Head of caudate nucleus (tissue), 42 donors: ENCODE measurements around the gene ARID5B.

ENCODE experiments used
- DNase-seq, 42 donors: peaks; one replicate each; pipeline versions ENCODE4 v3.0.0 to v3.0.0-alpha.2; 2020 to 2021; ENCODE audit warnings: mixed read lengths in 7 of 42
- intact Hi-C: fragments of 100-400 bp; cut with DNase I; formaldehyde crosslinking; loops from one replicate; pipeline ENCODE4 v1.15.0; 2022

The ARID5B gene

GRCh38 chr10:61950449-61951143, 49.1 kb downstream of the ARID5B start:
- intact Hi-C loops, result no loop called here
- no peak for DNase-seq

GRCh38 chr10:61951144-61951483, 49.6 kb downstream of the ARID5B start:
- DNase-seq, result no peak
- intact Hi-C loops, result no loop called here

GRCh38 chr10:61952028-61952674, 50.7 kb downstream of the ARID5B start:
- intact Hi-C loops, result no loop called here
- DNase-seq, result no peak

GRCh38 chr10:61953183-61953582, 51.7 kb downstream of the ARID5B start:
- DNase-seq, result no peak
- intact Hi-C loops, result no loop called here

DNA sequence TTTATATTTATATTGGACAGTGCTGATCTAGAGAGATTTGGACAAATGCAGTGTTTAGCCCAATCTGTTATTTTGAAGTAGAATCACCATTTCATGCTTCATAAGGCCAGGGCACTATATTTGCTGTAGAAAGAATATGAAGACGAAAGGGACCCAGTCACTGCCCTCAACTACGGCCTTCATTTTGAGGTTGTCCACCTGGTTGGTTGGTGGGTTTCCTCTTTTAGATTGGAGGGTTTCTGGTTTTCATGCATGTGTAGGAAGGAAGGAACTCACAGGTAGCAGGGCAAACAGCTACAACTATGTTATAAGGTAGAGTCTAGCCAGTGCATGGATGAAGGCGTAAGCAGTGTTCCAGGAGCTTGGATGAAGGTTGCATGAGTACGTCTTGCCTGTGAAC, 56.3 kb downstream of the ARID5B start:
- no peak for DNase-seq
- intact Hi-C loops, result no loop called here

GRCh38 chr10:61958311-61958710, 56.8 kb downstream of the ARID5B start:
- no peak for DNase-seq
- intact Hi-C loops, result no loop called here

- no peak for DNase-seq
- intact Hi-C loops, result no loop called here
Measured at GRCh38 chr10:61958805-61959204, 57.3 kb downstream of the ARID5B start.

- no peak for DNase-seq
- intact Hi-C loops, result no loop called here
Measured at GRCh38 chr10:61959814-61960213, 58.3 kb downstream of the ARID5B start.

- intact Hi-C loops, result no loop called here
- DNase-seq, result no peak
Measured at GRCh38 chr10:61960396-61961120, 59.1 kb downstream of the ARID5B start.

DNA sequence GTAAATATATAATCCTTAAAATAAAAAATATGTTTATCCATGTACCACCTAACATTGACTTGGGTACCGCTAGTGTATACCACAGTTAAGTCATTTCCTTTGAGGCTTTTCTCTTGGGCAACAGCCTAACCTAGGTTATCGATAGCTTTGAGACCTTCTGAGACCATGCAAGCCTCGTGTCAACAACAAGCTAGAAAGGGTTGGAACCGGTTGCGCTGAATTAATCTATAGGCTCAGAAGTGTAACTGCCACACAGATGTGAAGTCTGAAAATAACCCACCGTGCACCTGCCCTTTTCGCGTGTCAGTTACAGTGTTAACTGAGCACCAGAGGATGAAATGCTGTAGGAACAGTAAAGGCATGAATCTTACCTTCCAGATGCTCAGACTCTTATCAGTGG, 59.8 kb downstream of the ARID5B start:
- DNase-seq, result no peak
- intact Hi-C loops, result no loop called here

DNA sequence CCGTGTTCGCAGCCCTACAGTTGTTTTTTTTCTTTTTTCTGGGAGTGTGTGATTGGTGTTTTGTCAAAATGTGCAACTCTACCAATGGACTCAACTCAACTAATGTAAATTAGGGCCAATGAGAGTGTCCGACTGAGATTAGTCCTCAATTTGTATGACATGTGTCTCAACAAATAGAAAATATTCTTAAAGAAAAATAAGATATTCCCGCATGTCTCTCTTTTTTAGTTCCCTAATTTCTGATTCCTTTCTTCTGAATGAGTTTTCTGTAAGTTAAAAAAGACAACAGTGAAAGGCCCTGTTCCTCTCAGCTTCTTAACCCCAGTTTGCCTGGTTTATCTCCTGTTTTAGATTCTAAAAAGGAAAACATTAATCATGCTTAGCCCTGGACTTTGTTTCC, 61.5 kb downstream of the ARID5B start:
- no peak for DNase-seq
- intact Hi-C loops, result no loop called here

DNA sequence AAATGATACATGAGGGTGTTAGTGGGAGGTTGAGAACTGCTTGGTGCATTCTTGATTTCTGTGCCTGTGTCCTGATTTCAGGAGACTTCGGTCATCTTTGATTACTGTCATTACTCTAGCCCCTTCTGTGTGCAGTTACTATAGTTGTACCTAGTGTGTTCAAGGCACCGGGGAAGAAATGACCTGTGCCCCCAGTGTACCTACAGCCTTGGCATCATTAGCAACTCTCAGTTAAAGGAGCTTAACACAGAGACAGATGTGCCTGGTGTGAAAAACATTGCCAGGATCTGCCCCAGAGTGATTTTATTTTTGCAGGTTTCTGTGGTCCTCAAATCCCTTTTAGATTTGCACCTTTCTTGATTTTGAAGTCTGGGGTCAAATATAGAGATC, 62.2 kb downstream of the ARID5B start:
- intact Hi-C loops, result no loop called here
- DNase-seq, result no peak

- no peak for DNase-seq
- intact Hi-C loops, result no loop called here
Measured at GRCh38 chr10:61964059-61964709, 62.7 kb downstream of the ARID5B start.

DNA sequence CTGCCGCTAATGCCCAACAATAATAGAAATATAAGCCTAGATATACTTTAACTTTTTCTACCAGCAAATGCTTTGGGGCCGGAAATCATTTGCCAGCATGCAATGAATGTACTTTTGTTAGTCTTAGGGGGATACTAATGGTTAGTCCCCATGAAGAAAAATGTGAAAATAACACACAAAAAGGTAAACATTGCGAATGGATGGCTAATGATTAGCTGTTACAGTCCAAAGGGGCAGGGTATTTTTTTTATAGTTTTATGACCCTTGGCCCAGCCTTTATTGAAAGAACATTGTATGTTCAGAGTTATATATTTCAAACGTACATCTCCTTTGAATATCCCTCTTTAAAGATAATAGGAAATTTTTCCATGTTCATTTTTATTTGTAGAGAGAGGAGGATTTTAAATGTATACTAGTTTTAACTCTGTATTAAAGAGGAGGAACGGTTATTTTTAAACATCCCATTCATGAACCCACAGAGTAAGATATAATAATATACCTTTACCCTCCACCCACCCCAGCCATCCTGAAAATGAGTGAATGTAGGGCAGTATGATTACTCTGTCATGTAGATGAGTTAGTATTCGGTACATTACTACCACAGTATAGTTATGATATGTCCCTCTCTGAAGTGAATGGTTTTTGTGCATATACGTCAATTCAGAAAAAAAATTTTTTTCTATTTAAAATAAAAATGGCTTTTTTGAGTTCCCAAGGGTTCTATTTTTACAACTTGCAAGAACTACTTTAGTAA, 63.6 kb downstream of the ARID5B start:
- intact Hi-C loops, result no loop called here

GRCh38 chr10:61965703-61966395, 64.3 kb downstream of the ARID5B start:
- intact Hi-C loops, result no loop called here
- DNase-seq, result no peak

More for the DNA sequence above, 63.6 kb downstream of the ARID5B start:
- DNase-seq, result no peak

DNA sequence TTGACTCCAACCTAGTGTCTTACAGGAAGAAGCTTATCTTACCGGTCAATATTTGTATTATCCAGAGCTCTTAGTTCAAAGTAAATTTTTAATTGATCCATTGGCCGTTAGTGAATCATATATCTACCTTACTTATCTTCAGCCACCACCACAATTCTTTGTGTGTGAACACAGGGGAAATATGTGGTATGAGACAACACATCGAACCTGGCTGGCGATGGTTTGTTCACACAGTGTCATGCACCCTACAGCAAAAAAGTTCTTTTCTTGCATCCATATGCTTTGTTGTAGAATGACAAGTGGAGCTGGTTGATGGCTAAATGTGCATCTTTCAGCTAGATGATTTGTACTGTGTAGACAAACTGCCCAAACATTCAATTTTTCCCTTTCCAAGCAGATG, 65.8 kb downstream of the ARID5B start:
- intact Hi-C loops, result no loop called here
- DNase-seq, result no peak

DNA sequence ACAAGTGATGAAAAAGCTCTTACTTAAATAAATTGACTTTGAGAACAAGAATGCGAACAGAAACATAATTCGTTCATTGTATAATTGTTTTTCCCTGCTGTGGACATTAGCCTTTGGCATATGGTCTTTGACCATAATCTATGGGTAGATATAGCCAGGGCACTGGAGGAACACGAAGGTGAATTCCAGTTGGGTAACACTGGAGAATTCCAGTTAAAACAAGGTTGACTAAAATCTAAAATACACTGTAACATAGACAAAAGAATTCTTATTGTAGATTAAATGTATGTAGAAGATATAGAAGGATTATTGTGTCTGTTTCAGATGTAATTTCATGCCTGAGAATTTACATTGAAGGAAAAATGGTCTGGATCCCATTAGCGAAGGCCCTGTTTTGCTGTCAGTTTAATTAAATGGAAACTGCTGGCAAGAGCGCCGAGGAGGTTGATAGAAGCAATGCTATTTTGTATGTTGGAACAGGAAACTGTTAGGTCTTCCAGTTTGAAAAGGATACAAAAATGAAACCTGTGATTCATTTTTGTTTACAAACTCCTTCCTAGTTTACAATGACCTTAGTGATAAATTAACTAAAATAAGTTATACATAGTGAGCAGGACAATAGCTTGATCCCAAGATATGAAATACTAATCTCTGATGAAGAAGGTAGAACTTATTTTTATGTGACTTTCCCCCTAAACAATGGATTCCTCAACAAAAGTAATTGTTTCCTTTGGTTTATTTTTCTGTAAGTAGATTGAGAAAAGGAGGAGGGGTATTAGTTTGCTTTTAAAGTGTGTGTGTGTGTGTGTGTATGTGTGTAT, 68.9 kb downstream of the ARID5B start:
- no peak for DNase-seq
- intact Hi-C loops, result no loop called here

DNA sequence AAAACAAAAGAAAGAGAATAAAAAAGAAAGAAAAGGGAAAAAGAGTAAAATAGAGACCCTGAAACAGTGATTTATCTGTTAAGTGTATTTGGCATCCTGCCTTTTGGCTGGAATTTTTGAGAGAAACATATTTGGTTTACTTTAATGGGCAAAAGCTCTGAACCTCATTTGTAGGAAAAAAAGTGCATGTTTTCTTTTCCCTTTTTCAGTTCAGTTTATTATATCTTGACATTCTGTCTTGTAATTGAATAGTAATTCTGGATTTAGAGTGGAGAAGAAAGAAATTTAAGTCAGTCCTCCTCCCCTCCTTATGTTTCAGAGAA, 69.5 kb downstream of the ARID5B start:
- no peak for DNase-seq
- intact Hi-C loops, result no loop called here
